NCI-H345 treated with DMSO at 0.1 percent for 48 hours (cell line): ENCODE data around the gene CBLC.

ENCODE experiments used
- DNase-seq: peaks from one replicate; lab custom pipeline; 2025; ENCODE audit not compliant: unreplicated experiment; lab: John Stamatoyannopoulos, UW

CBLC gene

GRCh38 chr19:44777715-44778347 is at the start of gene CBLC:
CBLC (plus strand) TSS chr19:44777890; CDS start chr19:44777932, 42 bp downstream.
- no peak for DNase-seq

- DNase-seq = no peak
Measured at GRCh38 chr19:44728178-44728577, 49.5 kb upstream of the CBLC start.

- no peak for DNase-seq
Measured at GRCh38 chr19:44729516-44730033, 48.1 kb upstream of the CBLC start.

- no peak for DNase-seq
Measured at GRCh38 chr19:44731081-44731480, 46.6 kb upstream of the CBLC start.

GRCh38 chr19:44731622-44732021 is 46.1 kb upstream of the CBLC start:
- no peak for DNase-seq

- DNase-seq = no peak
Measured at GRCh38 chr19:44732235-44733014, 45.3 kb upstream of the CBLC start.

GRCh38 chr19:44734357-44734756 is 43.3 kb upstream of the CBLC start:
- no peak for DNase-seq

GRCh38 chr19:44735011-44735410 is 42.7 kb upstream of the CBLC start:
- DNase-seq = no peak

GRCh38 chr19:44737238-44738071 is 40.2 kb upstream of the CBLC start:
- no peak for DNase-seq

GRCh38 chr19:44738136-44738535 is 39.6 kb upstream of the CBLC start:
- no peak for DNase-seq

- no peak for DNase-seq
Measured at GRCh38 chr19:44738603-44739558, 38.8 kb upstream of the CBLC start.

- no peak for DNase-seq
Measured at GRCh38 chr19:44740351-44740824, 37.3 kb upstream of the CBLC start.

GRCh38 chr19:44741258-44741731 is 36.4 kb upstream of the CBLC start:
- no peak for DNase-seq

- DNase-seq = no peak
Measured at GRCh38 chr19:44741841-44742329, 35.8 kb upstream of the CBLC start.

GRCh38 chr19:44742330-44743061 is 35.2 kb upstream of the CBLC start:
- no peak for DNase-seq

GRCh38 chr19:44744871-44745332 is 32.8 kb upstream of the CBLC start:
- DNase-seq = no peak

- no peak for DNase-seq
Measured at GRCh38 chr19:44745341-44745831, 32.3 kb upstream of the CBLC start.

GRCh38 chr19:44745887-44746600 is 31.6 kb upstream of the CBLC start:
- DNase-seq = no peak
